H9 (cell line): ENCODE results near the gene ZNF483. TPM values are rescaled to one million over a fixed set of nuclear protein-coding genes. Genes with fewer than 3 reads are reported as not detected.

ENCODE experiments used
- DNase-seq: peaks from one replicate; pipeline ENCODE4 v3.0.0-alpha.2; 2017
- H2AFZ ChIP-seq: one replicate; pipeline ENCODE4 v1.6.1; 2013; ENCODE audit warnings: mild to moderate bottlenecking, low read length, control low read depth, moderate library complexity
- H2AK5ac ChIP-seq: 2 replicates; pipeline ENCODE4 v1.6.1; 2013; ENCODE audit warnings: low read length, control low read depth, mixed read lengths; ENCODE audit not compliant: insufficient read length
- H2BK120ac ChIP-seq: one replicate; pipeline ENCODE4 v1.6.1; 2013; ENCODE audit warnings: low read depth, mild to moderate bottlenecking, low read length, control low read depth, inconsistent platforms; ENCODE audit not compliant: poor library complexity, severe bottlenecking
- H2BK12ac ChIP-seq: 2 replicates; pipeline ENCODE4 v1.6.1; 2013; ENCODE audit warnings: low read length, control low read depth, mixed read lengths, low read depth; ENCODE audit not compliant: insufficient read length
- H2BK15ac ChIP-seq: 2 replicates; pipeline ENCODE4 v1.6.1; 2013; ENCODE audit warnings: low read depth, low read length, control low read depth
- H2BK20ac ChIP-seq: one replicate; pipeline ENCODE4 v1.6.1; 2013; ENCODE audit warnings: low read depth, mild to moderate bottlenecking, low read length, control low read depth, inconsistent platforms; ENCODE audit not compliant: poor library complexity, severe bottlenecking
- H2BK5ac ChIP-seq: 2 replicates; pipeline ENCODE4 v1.6.1; 2013; ENCODE audit warnings: low read length, control low read depth, mixed read lengths; ENCODE audit not compliant: insufficient read length
- H3K14ac ChIP-seq: 2 replicates; pipeline ENCODE4 v1.6.1; 2013; ENCODE audit warnings: low read length, control low read depth; ENCODE audit not compliant: insufficient read depth
- H3K18ac ChIP-seq: 2 replicates; pipeline ENCODE4 v1.6.1; 2013; ENCODE audit warnings: low read depth, mild to moderate bottlenecking, mixed read lengths, low read length, control low read depth; ENCODE audit not compliant: insufficient read length
- H3K23ac ChIP-seq: 2 replicates; pipeline ENCODE4 v1.6.1; 2013; ENCODE audit warnings: low read length, control low read depth, mixed read lengths, low read depth; ENCODE audit not compliant: insufficient read length
- H3K23me2 ChIP-seq: 2 replicates; pipeline ENCODE4 v1.6.1; 2013; ENCODE audit warnings: low read depth, mild to moderate bottlenecking, mixed read lengths, low read length, control low read depth; ENCODE audit not compliant: insufficient read length, poor library complexity, severe bottlenecking
- H3K27ac ChIP-seq: 2 replicates; pipeline ENCODE4 v1.5.1; 2013; ENCODE audit warnings: low read length, control low read depth, mixed read lengths, low read depth; ENCODE audit not compliant: insufficient read length
- H3K27me3 ChIP-seq: 2 replicates; pipeline ENCODE4 v1.6.1; 2013; ENCODE audit warnings: low read length, control low read depth, inconsistent platforms; ENCODE audit not compliant: insufficient read depth
- H3K4ac ChIP-seq: 2 replicates; pipeline ENCODE4 v1.6.1; 2013; ENCODE audit warnings: low read depth, mild to moderate bottlenecking, control low read depth, inconsistent platforms, low read length, moderate library complexity
- H3K4me1 ChIP-seq: 2 replicates; pipeline ENCODE4 v1.6.1; 2013; ENCODE audit warnings: low read length, control low read depth, inconsistent platforms; ENCODE audit not compliant: insufficient read depth
- H3K4me2 ChIP-seq: 2 replicates; pipeline ENCODE4 v1.6.1; 2013; ENCODE audit warnings: low read length, control low read depth, mixed read lengths; ENCODE audit not compliant: insufficient read length, insufficient read depth
- H3K56ac ChIP-seq: 2 replicates; pipeline ENCODE4 v1.6.1; 2013; ENCODE audit warnings: low read depth, mild to moderate bottlenecking, mixed read lengths, low read length, control low read depth; ENCODE audit not compliant: insufficient read length
- H3K79me1 ChIP-seq: 2 replicates; pipeline ENCODE4 v1.6.1; 2013; ENCODE audit warnings: low read depth, mild to moderate bottlenecking, moderate library complexity, low read length, control low read depth, inconsistent platforms; ENCODE audit not compliant: insufficient read depth, poor library complexity, severe bottlenecking
- H3K79me2 ChIP-seq: 2 replicates; pipeline ENCODE4 v1.6.1; 2013; ENCODE audit warnings: low read length, control low read depth, inconsistent platforms; ENCODE audit not compliant: insufficient read depth
- H3K9ac ChIP-seq: 2 replicates; pipeline ENCODE4 v1.6.1; 2013; ENCODE audit warnings: low read length, control low read depth, mixed read lengths; ENCODE audit not compliant: insufficient read length; ENCODE audit errors: extremely low read depth
- H3K9me3 ChIP-seq: one replicate; pipeline ENCODE4 v1.6.1; 2013; ENCODE audit warnings: low read depth, low read length, inconsistent platforms; ENCODE audit not compliant: control insufficient read depth
- H3T11ph ChIP-seq: one replicate; pipeline ENCODE4 v1.6.1; 2013; ENCODE audit warnings: mild to moderate bottlenecking, low read length, control low read depth, inconsistent platforms
- H4K20me1 ChIP-seq: one replicate; pipeline ENCODE4 v1.6.1; 2013; ENCODE audit not compliant: control insufficient read depth, insufficient read length, insufficient read depth
- H4K5ac ChIP-seq: 2 replicates; pipeline ENCODE4 v1.6.1; 2013; ENCODE audit warnings: low read depth, mild to moderate bottlenecking, mixed read lengths, low read length, control low read depth; ENCODE audit not compliant: insufficient read length
- H4K8ac ChIP-seq: replicated peaks from 2 replicates; pipeline ENCODE4 v1.6.1; 2013; ENCODE audit warnings: low read length, control low read depth, mixed read lengths, low read depth; ENCODE audit not compliant: insufficient read length
- H4K91ac ChIP-seq: 2 replicates; pipeline ENCODE4 v1.6.1; 2013; ENCODE audit warnings: low read depth, mild to moderate bottlenecking, moderate library complexity, mixed read lengths, low read length, control low read depth; ENCODE audit not compliant: insufficient read length
- H3K27ac Mint-ChIP-seq, 3 experiments: 2 replicates in 2 of 3; 3 replicates in 1 of 3; pipeline ENCODE4 v1.8.0; 2020 to 2021; ENCODE audit warnings: mixed read lengths in 3 of 3, mild to moderate bottlenecking in 1 of 3, moderate library complexity in 1 of 3
- H3K27me3 Mint-ChIP-seq: 2 replicates; pipeline ENCODE4 v1.8.0; 2021; ENCODE audit warnings: low read depth, mild to moderate bottlenecking, moderate library complexity, mixed read lengths
- H3K36me3 Mint-ChIP-seq, 3 experiments: 2 replicates in 2 of 3; 3 replicates in 1 of 3; pipeline ENCODE4 v1.8.0; 2020 to 2021; ENCODE audit warnings: low read depth in 3 of 3, mixed read lengths in 3 of 3; ENCODE audit not compliant: insufficient read depth in 1 of 3
- H3K4me1 Mint-ChIP-seq, 2 experiments: 2 replicates each; pipeline ENCODE4 v1.8.0; 2020; ENCODE audit warnings: mixed read lengths in 2 of 2
- H3K4me3 Mint-ChIP-seq, 2 experiments: 2 replicates in 1 of 2; 3 replicates in 1 of 2; pipeline ENCODE4 v1.8.0; 2020 to 2021; ENCODE audit warnings: mild to moderate bottlenecking in 2 of 2, mixed read lengths in 2 of 2, moderate library complexity in 1 of 2
- H3K9me3 Mint-ChIP-seq, 2 experiments: 2 replicates in 1 of 2; 3 replicates in 1 of 2; pipeline ENCODE4 v1.8.0; 2020; ENCODE audit warnings: mild to moderate bottlenecking in 2 of 2, mixed read lengths in 2 of 2, moderate library complexity in 1 of 2
- CTCF ChIP-seq: fragments of 200-600 bp; sonication (generic); conservative IDR thresholded peaks from 3 replicates; pipeline ENCODE4 v1.8.0; 2021; ENCODE audit warnings: antibody characterized with exemption, mild to moderate bottlenecking
- WGBS: extraction: QIAGEN DNeasy Blood & Tissue Kit; methylation state at CpG from one replicate; pipeline ENCODE4 v1.1.7; 2013; ENCODE audit warnings: missing lambda C conversion rate, low lambda C conversion rate, mixed read lengths; ENCODE audit not compliant: insufficient read length; ENCODE audit errors: extremely low coverage; 5-methylcytosine and 5-hydroxymethylcytosine counted together
- total RNA-seq: library from RNA; stranded (reverse); gene quantifications from 2 replicates; pipeline ENCODE4 v1.2.1, GENCODE V29; 2021

Gene ZNF483
- total RNA-seq, 1 experiment from 2014 or later: 48.1 TPM

- H3K79me2 ChIP-seq: no peaks in the 10 kb centered on the region
- H3K4me3 Mint-ChIP-seq: no peak overlapping the region
- H4K5ac ChIP-seq: no peak overlapping the region
- no peaks in the 10 kb centered on the region for H3K27me3 ChIP-seq
- peaks cover 0 to 26% (median 12%) of the 10 kb centered on the region in 3 experiments; a peak in 6 of 7 replicates for H3K36me3 Mint-ChIP-seq
- no peak overlapping the region for H2BK5ac ChIP-seq
- H3K14ac ChIP-seq: no peak overlapping the region
- H3K56ac ChIP-seq: no peak overlapping the region
- H3T11ph ChIP-seq: no peak overlapping the region
- H2BK15ac ChIP-seq: no peak overlapping the region
- no peak overlapping the region for H4K8ac ChIP-seq
- no peak overlapping the region for H2BK120ac ChIP-seq
- H3K27ac ChIP-seq: no peak overlapping the region
- no peak overlapping the region for H3K4ac ChIP-seq
- no peak overlapping the region for H2BK20ac ChIP-seq
- no peaks in the 10 kb centered on the region for H4K20me1 ChIP-seq
- no peaks in the 10 kb centered on the region for H3K23me2 ChIP-seq
- H3K4me1 Mint-ChIP-seq: no peaks in the 10 kb centered on the region
- H3K4me1 ChIP-seq: no peaks in the 10 kb centered on the region
- H3K9me3 ChIP-seq: no peaks in the 10 kb centered on the region
- H2BK12ac ChIP-seq: no peak overlapping the region
- H3K9me3 Mint-ChIP-seq: no peaks in the 10 kb centered on the region
- DNase-seq: no peak
- H4K91ac ChIP-seq: no peak overlapping the region
- no peak overlapping the region for H3K4me2 ChIP-seq
- no peaks in the 10 kb centered on the region for H3K27me3 Mint-ChIP-seq
- no peaks in the 10 kb centered on the region for H3K79me1 ChIP-seq
- no peak overlapping the region for H2AK5ac ChIP-seq
- no peak for TF ChIP-seq CTCF
- no peak overlapping the region for H3K18ac ChIP-seq
- no peak overlapping the region for H3K27ac Mint-ChIP-seq
- H3K9ac ChIP-seq: no peak overlapping the region
- no peak overlapping the region for H2AFZ ChIP-seq
- H3K23ac ChIP-seq: no peak overlapping the region
- no CpG with 5 or more reads among the region's 5 CpGs for WGBS
Observed at GRCh38 chr9:111586378-111586777, 61.4 kb downstream of the ZNF483 start.
